AG08396 (cell line): ENCODE data around the gene CCDC121.

Experiments
- DNase-seq: peaks from one replicate; pipeline ENCODE4 v3.0.0; 2012; ENCODE audit warnings: low spot score, mixed read lengths

The CCDC121 gene, protein sequence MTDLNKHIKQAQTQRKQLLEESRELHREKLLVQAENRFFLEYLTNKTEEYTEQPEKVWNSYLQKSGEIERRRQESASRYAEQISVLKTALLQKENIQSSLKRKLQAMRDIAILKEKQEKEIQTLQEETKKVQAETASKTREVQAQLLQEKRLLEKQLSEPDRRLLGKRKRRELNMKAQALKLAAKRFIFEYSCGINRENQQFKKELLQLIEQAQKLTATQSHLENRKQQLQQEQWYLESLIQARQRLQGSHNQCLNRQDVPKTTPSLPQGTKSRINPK

DNA sequence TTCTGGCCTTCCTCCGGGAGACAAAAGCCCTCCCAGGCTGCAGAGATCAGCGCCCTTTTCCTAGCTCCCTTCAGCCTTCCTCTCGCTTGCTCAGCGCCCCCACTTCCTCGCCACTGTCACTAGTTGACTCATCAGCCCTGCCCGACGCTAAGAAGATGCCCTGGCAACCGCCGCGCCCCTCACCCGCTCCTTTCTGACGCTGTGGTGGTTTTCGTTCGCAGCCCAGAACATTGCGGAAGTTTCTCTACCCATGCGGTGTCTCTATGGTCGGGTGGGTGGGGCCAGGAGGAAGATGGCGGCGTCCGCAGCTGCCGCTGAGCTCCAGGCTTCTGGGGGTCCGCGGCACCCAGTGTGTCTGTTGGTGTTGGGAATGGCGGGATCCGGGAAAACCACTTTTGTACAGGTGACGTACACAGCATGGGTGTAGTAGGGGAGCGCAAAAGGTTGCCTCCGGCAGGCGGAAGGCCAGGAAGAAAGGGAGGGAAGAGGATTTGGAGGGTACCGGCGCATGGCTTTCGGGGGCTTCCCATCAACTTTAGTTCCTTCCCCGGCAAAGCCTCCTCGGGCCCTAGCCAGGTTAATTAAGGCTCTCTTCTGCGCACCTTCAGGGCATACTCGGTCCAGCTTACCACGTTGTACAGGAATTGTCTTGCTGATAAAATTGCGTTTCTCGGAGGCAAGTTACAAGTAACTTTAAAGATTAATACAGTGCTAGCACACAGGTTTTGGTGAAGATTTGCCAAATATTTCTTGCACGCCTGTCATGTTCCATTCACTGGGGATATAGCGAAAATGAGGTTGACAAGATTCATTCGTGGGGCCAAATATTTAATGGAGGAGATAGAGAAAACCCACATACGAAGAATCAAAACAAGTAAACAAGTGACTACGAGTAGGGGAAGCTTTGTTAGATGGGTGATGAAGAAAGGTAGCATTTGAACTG, at the start of gene CCDC121, which contains the start of gene GPN1:
Gene CCDC121, minus strand, starts transcription at position 246 of the 943 bp plus-strand sequence. CDS start 1,213 bp downstream, outside the sequence.
Gene GPN1, plus strand, starts transcription at position 284 of the 943 bp plus-strand sequence. Its CDS starts 9 bp downstream, at position 293.
- peak; percentile 89 for DNase-seq

DNA sequence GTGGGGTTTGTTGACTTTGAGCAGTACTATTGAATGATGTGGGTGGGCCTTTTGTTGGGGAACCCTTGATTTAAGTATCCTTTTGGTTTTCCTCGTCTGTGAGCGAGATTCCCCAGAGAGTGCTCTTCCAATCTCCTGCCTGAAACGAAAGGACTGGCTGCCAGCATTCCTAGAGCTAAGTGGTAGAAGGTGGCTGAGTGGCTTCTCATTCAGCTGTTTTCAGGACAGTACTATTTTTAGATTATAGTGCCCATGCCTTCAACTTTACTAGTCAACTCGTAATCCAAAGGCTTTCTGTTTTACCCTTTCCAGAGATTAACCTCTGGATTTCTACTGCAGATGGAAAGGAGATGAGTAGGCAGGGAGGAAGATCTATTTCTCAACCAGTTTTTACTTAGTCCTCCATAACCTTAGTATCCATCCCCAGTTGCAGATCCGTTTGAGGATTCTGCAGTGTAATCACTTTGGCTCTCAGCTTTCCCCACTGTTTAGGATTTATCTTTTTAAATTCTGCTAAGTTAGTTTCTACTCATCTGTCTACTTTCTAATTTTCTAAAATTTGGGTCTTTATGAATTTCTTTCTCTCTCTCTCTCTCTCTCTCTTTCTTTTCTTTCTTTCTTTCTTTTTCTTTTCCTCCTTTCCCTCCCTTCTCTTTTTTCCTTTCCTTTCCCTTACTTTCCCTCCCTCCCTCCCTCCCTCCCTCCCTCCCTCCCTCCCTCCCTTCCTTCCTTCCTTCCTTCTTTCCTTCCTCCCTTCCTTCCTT, 44.1 kb upstream of the CCDC121 start:
- DNase-seq: no peak

DNA sequence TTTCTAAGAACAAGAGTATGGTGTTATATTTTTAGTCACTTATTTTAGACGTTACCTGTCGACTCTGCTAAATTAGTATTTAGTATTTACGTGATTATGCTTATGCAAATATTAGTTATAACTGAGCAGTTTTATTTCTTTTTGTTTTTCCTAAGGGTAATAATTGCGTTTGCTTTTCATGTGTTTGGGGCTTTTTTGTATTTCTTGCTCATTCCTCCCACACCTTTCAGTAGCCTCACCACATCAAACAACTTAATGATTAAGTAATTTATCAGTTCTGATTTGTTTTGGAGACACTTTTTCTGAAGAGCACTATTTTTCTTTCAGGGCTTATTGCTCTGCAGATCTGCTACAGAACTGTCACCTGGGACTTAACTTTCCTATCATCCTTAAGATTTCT, 42.4 kb upstream of the CCDC121 start:
- DNase-seq: no peak

DNA sequence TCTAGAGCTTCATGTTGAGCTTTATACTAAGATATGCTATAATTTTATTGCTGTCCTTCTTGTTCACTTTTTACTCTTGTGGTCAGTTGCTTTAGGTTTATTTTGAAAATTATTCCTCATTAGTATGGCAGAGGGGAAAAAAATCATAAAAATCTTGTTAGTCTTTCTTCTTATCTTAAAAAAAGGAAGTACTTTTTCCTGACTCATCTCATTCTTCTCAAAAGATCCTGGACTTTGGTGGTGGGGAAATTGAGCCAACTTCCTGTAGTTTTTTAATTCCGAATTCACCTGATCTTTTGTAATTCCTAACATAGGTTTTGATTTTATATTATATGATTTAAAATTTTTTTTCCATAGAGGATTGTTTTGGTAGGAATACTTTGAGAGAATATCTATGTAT, 38.6 kb upstream of the CCDC121 start:
- no peak for DNase-seq

DNA sequence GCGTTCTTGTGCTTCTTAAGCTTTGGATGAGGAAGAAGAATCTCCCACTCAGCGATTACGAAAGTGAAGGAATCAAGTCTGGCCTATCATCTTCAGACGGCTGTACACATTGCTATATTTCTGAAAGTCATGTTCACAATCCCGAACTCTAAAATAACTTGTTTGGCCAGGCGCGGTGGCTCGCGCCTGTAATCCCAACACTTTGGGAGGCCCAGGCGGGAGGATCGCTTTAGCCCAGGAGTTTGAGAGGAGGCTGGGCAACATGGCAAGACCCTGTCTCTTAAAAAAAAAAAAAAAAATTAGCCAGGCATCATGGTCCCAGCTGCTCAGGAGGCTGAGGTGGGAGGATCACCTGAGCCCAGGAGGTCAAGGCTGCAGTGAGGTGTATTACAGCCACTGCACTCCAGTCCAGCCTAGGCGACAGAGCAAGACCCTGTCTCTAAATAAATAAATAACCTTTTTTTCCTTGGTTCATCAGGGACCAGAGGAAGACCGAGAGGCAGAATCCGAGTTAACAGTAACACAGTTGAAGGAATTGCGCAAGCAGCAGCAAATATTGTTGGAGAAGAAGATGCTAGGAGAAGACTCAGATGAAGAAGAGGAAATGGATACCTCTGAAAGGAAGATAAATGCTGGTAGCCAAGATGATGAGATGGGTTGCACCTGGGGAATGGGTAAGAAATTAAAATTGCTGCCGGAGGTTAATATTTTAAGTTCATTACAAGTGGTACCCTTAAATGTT, 36.0 kb upstream of the CCDC121 start:
- DNase-seq: no peak

DNA sequence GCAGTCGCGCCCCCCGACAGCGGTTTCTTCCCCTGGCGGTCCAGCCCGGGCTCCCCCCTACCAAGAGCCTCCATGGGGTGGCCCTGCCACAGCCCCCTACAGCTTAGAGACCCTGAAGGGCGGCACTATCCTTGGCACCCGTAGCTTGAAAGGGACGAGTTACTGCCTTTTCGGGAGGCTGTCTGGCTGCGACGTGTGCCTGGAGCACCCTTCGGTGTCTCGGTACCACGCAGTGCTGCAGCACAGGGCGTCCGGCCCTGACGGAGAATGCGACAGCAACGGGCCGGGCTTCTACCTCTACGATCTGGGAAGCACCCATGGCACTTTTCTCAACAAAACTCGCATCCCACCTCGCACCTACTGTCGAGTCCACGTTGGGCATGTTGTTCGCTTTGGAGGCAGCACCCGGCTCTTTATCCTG, 35.4 kb upstream of the CCDC121 start:
- peak; percentile 4 for DNase-seq

DNA sequence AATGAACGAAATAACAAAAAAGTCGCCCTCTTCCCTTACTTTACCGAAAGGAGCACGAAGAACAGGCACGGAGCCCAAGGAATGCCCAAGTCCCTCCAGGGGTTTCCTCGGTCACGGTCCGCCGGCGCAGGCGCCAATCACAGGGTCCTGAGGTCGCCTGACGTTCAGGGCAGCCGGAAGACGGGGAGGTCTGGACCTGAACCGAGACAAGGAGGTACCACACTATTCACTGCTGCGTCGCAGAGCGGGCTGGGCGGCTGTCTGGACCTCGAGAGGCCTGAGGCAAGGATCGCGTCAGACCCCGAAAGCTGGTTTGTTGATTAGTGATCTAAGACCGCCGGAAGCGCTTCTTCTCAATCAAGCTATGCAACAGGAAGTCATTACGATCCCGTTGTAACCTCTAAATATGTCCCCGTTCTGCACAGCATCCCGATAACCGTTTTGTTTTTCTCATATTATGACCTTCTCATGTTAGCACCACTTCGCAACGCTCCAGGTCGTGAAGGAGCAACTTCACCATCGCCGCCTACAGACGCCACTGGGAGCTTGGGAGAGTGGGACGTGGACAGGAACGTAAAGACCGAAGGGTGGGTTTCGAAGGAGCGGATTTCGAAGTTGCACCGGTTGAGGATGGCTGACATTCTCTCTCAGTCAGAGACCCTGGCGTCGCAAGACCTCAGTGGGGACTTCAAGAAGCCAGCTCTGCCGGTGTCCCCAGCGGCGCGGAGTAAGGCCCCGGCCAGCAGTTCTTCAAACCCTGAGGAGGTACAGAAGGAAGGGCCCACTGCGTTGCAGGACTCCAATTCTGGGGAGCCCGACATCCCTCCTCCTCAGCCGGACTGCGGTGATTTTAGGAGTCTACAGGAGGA, 34.7 kb upstream of the CCDC121 start, which contains the start of the genes SLC4A1AP and SUPT7L:
Gene SLC4A1AP, plus strand, starts transcription at position 605 of the 869 bp plus-strand sequence. Its CDS starts 26 bp downstream, at position 631.
Gene SUPT7L, minus strand, starts transcription at position 330 of the 869 bp plus-strand sequence. CDS start 1,422 bp downstream, outside the sequence.
- peak; percentile 68 for DNase-seq

DNA sequence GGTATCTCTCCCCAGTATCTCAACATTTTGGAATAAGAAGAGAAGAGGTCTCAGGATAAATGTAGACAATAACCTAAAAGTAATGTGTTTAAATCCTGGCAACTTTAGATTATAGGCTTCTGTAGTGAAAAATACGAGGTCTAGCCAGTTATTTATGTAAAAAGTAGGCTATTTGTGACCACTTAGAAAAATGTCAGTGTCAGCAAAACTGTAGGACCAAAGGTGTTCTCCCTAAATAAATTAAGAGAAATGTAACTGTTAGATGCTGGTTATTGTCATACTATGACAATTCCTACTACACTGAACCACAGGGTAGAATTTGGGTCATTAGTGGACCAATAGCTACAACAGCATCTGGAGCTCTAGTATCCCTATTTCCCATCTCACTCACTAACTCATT, 32.6 kb upstream of the CCDC121 start:
- DNase-seq: no peak

DNA sequence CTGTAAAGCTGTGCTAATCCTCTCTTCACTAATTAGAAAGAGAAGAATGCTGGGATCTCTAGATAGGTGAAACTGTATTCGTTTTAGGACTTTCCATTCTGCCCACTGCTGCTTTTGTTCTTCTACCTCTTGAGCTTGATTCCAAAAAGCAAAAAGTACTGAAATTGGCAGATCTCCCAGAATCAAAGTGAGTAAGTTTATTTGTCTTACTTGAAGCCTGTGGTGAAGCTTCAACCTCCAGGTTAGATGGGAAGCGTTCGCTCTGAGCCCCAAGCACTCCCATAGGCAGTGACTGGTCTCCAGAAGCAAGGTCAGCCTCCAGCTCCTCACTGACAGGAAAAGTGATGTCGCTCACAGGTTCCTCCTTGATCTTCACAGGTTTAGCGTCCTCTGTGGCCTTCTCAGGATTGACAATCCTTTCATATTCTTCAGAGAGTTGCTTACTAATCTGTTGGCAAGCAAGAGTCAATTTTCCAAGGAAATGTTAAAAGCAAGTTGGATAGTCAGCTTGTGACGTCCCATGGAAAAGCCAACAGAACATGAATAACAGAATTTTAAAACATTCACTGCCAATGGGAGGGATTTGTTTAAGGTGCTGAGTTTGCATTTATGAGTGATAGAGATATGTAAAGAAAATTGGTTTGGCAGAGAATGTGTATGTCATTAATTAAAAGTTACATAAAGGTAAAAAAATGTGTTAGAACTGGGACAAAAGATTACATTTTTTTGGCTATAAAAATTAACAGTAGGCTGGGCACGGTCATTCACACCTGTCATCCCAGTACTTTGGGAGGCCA, 26.5 kb upstream of the CCDC121 start:
- DNase-seq: peak; percentile 8

DNA sequence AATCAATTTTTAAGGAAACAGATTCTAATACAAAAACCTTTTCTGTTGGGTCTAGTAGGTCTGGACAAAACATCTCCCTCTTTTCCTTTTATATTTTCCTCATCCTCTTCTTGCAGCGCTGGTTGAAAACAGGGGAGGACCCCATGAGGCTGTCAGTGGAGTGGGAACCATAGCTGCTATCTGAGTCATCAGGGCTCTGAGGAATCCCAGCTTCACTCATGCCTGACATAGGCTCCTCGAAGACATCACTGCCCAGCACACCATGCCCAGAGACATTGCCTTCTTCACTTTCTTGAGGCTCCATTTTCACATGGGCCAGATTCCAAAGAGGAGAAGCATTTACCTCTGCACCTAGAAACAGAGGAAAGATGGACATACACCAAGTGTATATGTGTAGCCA, 24.6 kb upstream of the CCDC121 start:
- DNase-seq: peak; percentile 7

DNA sequence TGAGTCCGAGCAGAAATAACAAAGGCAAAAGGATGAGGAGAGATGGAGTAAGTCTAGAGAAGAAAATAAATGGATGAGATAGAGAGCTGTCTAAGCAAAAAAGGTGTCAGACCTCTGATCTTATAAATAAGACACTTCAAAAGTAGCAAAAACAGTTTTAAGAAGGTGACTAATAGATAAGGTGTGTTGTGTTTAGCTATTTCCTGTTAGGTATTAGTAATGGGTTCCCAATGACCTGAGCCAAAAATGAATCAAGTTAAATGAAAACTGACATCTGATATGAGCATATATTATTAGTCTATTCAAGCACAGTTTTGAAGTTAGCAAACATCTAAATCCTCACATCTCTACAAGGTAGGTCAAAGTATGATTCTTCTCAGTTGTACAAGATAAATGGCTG, 24.0 kb upstream of the CCDC121 start:
- DNase-seq: no peak

DNA sequence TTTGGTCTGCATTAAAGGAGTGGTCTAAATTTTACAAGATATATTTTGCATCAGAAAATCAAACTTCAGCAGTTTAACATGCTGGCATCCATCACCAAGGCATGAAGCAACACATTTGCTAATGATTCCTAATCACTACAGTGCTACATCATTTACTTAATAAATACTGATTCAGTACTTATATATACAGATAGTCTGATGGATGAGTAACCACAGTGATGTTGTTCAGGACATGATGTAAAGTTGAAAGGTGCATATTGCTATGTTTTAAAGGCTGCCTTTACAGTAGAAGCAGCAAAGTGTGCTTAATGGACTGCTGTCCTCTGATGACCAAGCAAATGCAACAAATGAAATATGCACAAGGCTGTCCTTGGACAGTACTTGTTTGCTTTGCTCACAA, 23.5 kb upstream of the CCDC121 start:
- no peak for DNase-seq

DNA sequence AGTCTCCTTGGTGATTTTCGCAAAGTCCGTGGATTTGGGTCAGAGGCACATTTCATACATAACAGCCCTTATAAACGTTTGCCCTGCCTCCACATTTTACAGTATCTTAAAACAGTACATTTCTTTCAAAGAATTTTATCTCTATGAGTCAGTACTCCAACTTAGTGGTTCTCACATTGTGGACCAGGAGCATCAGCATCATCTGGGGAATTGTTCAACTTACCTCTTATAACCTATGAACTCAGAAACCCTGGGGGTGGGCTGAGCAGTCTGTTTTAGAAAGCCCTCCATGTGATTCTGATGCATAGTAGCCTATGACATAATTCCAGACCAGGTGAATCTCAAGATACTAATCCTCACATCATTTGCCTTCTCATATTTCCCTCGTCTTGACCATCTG, 22.2 kb upstream of the CCDC121 start:
- no peak for DNase-seq

DNA sequence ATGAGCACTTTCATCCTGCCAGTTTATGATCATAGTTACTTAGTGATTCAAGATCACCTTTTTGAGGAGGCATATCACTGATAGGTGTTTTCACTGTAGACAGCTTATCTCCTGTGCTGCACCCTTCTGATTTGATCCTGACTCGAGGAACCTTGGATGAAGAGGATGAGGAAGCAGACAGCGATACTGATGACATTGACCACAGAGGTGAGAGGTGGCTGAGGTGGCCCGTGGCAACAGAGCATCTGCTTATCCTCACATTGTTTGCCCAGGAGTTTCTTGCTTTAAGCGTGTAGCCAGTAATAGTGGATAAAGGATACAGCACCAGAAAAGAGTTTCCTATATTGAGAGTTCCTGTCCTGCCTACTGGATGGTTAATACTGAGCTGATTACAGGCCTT, 18.9 kb upstream of the CCDC121 start:
- DNase-seq: no peak

DNA sequence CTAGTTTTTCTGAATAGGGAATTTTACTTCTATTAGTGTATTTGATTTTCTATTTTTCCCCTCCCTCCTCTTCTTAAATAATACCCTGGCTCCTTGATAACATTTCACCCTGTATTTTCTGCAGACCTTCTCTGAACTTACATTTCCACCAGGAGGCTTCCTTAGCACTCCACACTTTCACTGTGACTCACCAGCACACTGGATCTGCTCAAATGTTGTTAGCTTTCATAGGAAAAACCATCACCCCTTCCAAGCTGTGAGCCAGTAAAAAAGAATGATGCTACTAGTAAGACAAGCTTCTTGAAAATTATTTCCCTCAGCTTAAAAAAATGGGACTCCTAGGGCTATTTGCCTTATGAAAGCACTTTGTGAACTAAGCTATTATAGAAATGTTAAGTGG, 18.5 kb upstream of the CCDC121 start:
- DNase-seq: peak; percentile 10

DNA sequence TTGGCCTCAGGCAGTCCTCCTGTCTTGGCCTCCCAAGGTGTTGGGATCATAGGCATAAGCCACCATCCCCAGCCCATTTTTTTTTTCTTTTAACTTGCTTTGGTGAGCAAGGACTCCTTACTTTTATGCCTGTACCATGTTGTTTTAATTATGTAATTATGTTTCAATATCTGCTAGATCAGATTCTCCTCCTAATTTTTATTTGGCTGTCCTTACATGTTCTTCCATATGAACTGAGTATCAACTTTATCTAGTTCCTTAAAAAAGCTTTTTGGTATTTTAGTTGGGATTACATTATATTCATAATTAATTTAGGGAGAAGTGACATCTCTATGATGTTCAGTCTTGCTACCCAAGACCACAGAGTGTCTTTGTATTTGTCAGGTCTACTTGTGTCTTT, 16.4 kb upstream of the CCDC121 start:
- no peak for DNase-seq

DNA sequence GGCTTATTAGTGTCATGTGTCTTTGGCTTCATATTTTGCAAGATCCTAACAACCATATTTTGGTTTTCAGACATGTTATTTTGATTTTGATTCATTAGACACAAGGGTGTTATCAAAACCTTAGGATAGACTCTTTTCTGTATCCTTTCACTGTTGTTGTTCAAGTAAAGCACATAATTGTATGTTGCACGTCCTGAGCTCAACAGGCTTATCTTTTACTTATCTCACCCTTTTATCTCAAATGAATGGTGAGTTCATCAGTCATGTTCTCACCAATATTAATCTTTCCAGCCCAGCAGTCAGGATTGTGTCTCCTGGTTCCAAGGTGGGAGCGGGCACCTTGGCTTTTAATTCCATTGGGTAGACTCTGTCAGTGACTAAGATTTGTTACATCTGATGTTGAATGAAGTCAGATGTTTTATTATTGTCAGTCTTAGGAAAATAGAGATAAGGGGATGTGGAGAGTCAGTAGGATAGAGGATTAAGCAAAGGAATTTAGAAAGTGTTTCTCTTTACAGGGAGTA, 12.0 kb upstream of the CCDC121 start:
- DNase-seq: no peak

DNA sequence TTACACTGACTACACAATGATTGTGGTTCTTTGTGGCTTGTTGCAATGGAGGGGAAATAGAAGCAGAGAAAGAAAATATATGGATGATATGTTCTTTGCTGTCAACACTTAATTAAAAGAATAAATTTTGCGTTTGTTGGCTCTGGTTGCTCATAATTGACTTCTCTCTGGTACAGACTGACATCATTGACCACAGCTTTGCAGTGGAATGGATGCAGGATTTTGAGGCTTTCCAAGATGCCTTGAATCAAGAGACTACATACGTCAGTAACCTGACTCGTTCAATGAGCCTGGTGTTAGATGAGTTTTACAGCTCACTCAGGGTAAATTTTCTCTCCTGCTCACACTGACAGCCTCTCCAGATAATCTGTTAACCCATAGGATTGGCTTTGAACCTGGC, 9.9 kb upstream of the CCDC121 start:
- peak; percentile 25 for DNase-seq

DNA sequence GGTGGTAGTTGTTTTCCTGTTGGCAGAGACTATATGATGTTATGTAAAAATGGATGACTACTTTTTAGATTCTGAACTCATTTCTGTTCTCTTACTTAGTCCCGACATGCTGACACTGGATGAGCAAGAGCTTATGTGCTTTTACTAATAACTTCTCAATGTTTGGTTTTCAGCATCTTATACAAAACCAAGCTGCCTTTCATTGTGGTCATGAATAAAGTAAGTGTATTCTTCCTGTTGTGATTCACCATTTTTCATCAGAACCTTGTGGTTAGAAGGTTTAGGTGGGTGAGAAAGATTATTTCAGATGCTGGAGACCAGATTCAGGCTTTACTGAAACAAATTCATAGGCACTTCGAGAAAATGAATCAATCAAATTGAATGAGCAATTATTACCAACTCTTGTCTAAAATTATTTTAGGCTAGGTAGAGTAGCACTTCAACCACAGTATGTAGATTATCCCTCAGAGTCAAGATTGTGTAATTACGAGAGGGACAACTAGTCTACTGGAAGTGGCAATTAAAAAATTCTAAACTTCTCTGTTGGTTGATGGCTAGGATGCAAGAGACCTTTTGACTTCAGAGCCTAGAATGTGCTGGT, 9.3 kb upstream of the CCDC121 start:
- DNase-seq: peak; percentile 9
